Pulmonary artery endothelial cell (primary cell): Measurements from ENCODE around the gene CAPN8. TPM values are rescaled to one million over a fixed set of nuclear protein-coding genes. Genes with fewer than 3 reads are reported as not detected.

ENCODE experiments used
- DNase-seq: peaks from one replicate; pipeline ENCODE4 v3.0.0-alpha.2; 2011; ENCODE audit warnings: low read depth, low spot score
- total RNA-seq: library from RNA; depleted of rRNA; stranded (reverse); fragments of >200 nt; gene quantifications from 2 replicates; pipeline ENCODE4 v1.2.3, GENCODE V29; 2014

Gene CAPN8
- total RNA-seq, result not detected in 2 replicates

- DNase-seq, result no peak
These were observed at the start of gene CAPN8 for GRCh38 chr1:223665592-223666312. CAPN8 (minus strand) TSS chr1:223665701; CDS start chr1:223665646, 55 bp downstream.

GRCh38 chr1:223714849-223715603 is 49.5 kb upstream of the CAPN8 start:
- DNase-seq, result no peak

- DNase-seq, result no peak
These were observed 48.9 kb upstream of the CAPN8 start for GRCh38 chr1:223714421-223714724.

- no peak for DNase-seq
These were observed 48.3 kb upstream of the CAPN8 start for GRCh38 chr1:223713546-223714420.

GRCh38 chr1:223712850-223713474 is 47.5 kb upstream of the CAPN8 start:
- no peak for DNase-seq

GRCh38 chr1:223712194-223712849 is 46.8 kb upstream of the CAPN8 start, which contains the start of gene CAPN2:
CAPN2 (plus strand) TSS chr1:223712539; CDS start chr1:223712641, 102 bp downstream.
- peak; percentile 60 for DNase-seq

- DNase-seq, result no peak
These were observed 46.3 kb upstream of the CAPN8 start for GRCh38 chr1:223711747-223712193.

GRCh38 chr1:223711173-223711572 is 45.7 kb upstream of the CAPN8 start:
- no peak for DNase-seq

GRCh38 chr1:223710179-223711133 is 45.0 kb upstream of the CAPN8 start:
- no peak for DNase-seq

- no peak for DNase-seq
These were observed 44.1 kb upstream of the CAPN8 start for GRCh38 chr1:223709598-223709997.

GRCh38 chr1:223708651-223709268 is 43.3 kb upstream of the CAPN8 start:
- no peak for DNase-seq

- no peak for DNase-seq
These were observed 42.5 kb upstream of the CAPN8 start for GRCh38 chr1:223708001-223708359.

- DNase-seq, result peak; percentile 90
These were observed 41.9 kb upstream of the CAPN8 start for GRCh38 chr1:223707256-223708000.

- DNase-seq, result no peak
These were observed 40.8 kb upstream of the CAPN8 start for GRCh38 chr1:223706077-223706973.

GRCh38 chr1:223704921-223705878 is 39.7 kb upstream of the CAPN8 start:
- DNase-seq, result no peak

GRCh38 chr1:223703668-223704013 is 38.1 kb upstream of the CAPN8 start:
- no peak for DNase-seq
